ENCODE data around the gene MBNL1. TPM values are rescaled to one million over a fixed set of nuclear protein-coding genes. Genes with fewer than 3 reads are reported as not detected.

The MBNL1 gene
- polyA plus RNA-seq, 3 donors, result 190 to 204 (median 191) TPM

DNA sequence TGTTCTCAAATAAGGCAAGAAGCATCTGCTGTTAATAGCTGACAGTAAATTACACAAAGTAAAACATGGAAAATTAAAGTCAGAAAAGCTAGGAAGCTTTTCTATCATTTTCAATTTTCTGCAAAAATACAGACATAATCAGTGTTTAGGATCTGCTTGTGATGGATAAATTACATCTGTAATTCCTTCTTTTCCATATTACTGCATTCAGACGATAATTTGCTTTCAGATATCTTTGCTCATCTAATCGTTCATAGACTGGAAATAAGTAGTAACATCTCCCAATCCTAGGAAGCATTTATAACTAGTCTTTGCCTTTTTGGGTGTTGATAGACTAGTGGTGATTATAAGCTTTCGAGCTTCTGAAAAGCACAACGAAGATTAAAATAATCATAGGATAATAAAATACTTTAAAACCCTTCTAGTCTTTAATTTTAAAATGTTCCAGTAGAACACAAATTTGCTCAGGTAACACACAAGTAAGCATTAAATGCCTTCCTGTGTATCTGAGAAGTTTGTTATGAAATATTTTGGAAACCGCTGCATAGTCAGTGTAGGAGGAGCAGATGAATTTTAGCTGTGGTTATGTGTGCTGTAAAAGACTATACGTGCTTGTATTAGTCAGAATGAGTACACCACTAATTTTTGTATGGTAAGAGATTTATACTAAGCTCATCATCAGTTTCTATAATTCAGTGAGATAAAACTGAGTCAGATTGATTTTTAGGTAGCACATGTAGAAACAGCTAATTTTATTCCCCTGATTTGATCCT, 41.0 kb downstream of the MBNL1 start:
- intact Hi-C loops (cut with micrococcal nuclease), result no loop called here
- no peaks in the 10 kb centered on the region for H3K27me3 ChIP-seq (ENCODE audit: control insufficient read depth in 2 of 2, insufficient read depth in 2 of 2, low read length in 2 of 2)
- WGBS (ENCODE audit: insufficient coverage), result no CpG with 5 or more reads among the region's 6 CpGs
- Mint-ChIP-seq H3K36me3 (peaks cover 13 to 34% of the 10 kb centered on the region in 2 donors), H3K9me3 (peaks cover 0 to 2% (median 0%) of the 10 kb centered on the region in 7 donors), H3K4me3 (no peak overlapping the region), H3K27me3 (ENCODE audit: low read depth in 3 of 3) (no peaks in the 10 kb centered on the region), H3K27ac (peak overlapping the region in 4 of 7 donors; percentile 43 to 63 (median 56)), H3K4me1 (peaks cover 22% of the 10 kb centered on the region)
- peak overlapping the region in 1 of 2 donors; percentile 69 for H3K27ac ChIP-seq (ENCODE audit: low read depth in 1 of 2, low read length in 2 of 2)
- no peak overlapping the region for H3K9ac ChIP-seq (ENCODE audit: insufficient read depth, low read length, poor library complexity, severe bottlenecking)
- no peaks in the 10 kb centered on the region for H3K9me3 ChIP-seq (replicated peaks in 1 of 2; ENCODE audit: control insufficient read depth in 1 of 2, insufficient read depth in 1 of 2, low read length in 2 of 2)
- DNase-seq, result peak in 1 of 3 donors; percentile 21
- peaks cover 6 to 42% of the 10 kb centered on the region in 2 donors for H3K36me3 ChIP-seq (replicated peaks in 1 of 2; ENCODE audit: control insufficient read depth in 1 of 2, insufficient read depth in 2 of 2, low read length in 2 of 2)
- H4K20me1 ChIP-seq (ENCODE audit: insufficient read depth, low read length), result peaks cover 100% of the 10 kb centered on the region
- H3K4me1 ChIP-seq (ENCODE audit: control insufficient read depth in 1 of 2, insufficient read depth in 2 of 2, low read length in 2 of 2), result no peaks in the 10 kb centered on the region
- TF ChIP-seq, protein P1, sequence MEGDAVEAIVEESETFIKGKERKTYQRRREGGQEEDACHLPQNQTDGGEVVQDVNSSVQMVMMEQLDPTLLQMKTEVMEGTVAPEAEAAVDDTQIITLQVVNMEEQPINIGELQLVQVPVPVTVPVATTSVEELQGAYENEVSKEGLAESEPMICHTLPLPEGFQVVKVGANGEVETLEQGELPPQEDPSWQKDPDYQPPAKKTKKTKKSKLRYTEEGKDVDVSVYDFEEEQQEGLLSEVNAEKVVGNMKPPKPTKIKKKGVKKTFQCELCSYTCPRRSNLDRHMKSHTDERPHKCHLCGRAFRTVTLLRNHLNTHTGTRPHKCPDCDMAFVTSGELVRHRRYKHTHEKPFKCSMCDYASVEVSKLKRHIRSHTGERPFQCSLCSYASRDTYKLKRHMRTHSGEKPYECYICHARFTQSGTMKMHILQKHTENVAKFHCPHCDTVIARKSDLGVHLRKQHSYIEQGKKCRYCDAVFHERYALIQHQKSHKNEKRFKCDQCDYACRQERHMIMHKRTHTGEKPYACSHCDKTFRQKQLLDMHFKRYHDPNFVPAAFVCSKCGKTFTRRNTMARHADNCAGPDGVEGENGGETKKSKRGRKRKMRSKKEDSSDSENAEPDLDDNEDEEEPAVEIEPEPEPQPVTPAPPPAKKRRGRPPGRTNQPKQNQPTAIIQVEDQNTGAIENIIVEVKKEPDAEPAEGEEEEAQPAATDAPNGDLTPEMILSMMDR (IDR thresholded peaks at IDR 0.05), result no peak
- H3K4me3 ChIP-seq (replicated peaks in 1 of 3; ENCODE audit: low read depth in 2 of 3, low read length in 3 of 3), result no peak overlapping the region
- peaks cover 100% of the 10 kb centered on the region for H3K79me2 ChIP-seq (ENCODE audit: insufficient read depth, low read length)
- H3K4me2 ChIP-seq (replicated peaks; ENCODE audit: extremely low read depth, low read length, poor library complexity, severe bottlenecking), result no peak overlapping the region
- no peak overlapping the region for H2AFZ ChIP-seq (ENCODE audit: insufficient read depth, low read depth, low read length, poor library complexity, severe bottlenecking)

DNA sequence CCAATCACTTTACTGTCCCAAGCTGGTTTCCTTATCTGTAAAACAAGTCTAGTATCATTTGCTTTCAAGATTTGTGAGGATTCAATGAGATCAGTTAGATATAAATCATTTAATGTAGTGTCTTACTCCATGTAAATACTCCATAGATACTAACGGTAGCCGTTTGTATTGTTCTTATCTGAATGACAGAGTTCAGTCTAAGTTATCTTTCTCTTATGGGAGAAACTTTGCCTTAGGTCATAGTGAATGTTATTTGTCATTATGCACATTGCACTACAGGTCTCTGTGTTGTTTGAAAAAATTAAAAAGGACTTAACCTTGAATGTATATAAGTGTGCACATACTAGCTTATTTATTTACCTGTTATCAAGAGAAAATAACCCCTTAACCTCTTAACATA, 44.7 kb downstream of the MBNL1 start:
- TF ChIP-seq, protein P1 (IDR thresholded peaks at IDR 0.05), result no peak
- peak overlapping the region in 2 of 7 donors; percentile 6 to 65 for H3K27ac Mint-ChIP-seq
- H3K4me2 ChIP-seq (replicated peaks; ENCODE audit: extremely low read depth, low read length, poor library complexity, severe bottlenecking), result no peak overlapping the region
- H3K36me3 Mint-ChIP-seq, result peaks cover 5 to 34% of the 10 kb centered on the region in 2 donors
- H3K36me3 ChIP-seq (replicated peaks in 1 of 2; ENCODE audit: control insufficient read depth in 1 of 2, insufficient read depth in 2 of 2, low read length in 2 of 2), result peaks cover 0 to 16% of the 10 kb centered on the region in 2 donors
- no peak overlapping the region for H3K9ac ChIP-seq (ENCODE audit: insufficient read depth, low read length, poor library complexity, severe bottlenecking)
- no CpG with 5 or more reads among the region's 2 CpGs for WGBS (ENCODE audit: insufficient coverage)
- H3K9me3 ChIP-seq (replicated peaks in 1 of 2; ENCODE audit: control insufficient read depth in 1 of 2, insufficient read depth in 1 of 2, low read length in 2 of 2), result no peaks in the 10 kb centered on the region
- peaks cover 27% of the 10 kb centered on the region for H3K4me1 Mint-ChIP-seq
- H3K27ac ChIP-seq (ENCODE audit: low read depth in 1 of 2, low read length in 2 of 2), result peak overlapping the region in 1 of 2 donors; percentile 17
- DNase-seq, result no peak
- H3K27me3 Mint-ChIP-seq (ENCODE audit: low read depth in 3 of 3), result no peaks in the 10 kb centered on the region
- peaks cover 8 to 12% of the 10 kb centered on the region in 2 donors for H3K4me1 ChIP-seq (ENCODE audit: control insufficient read depth in 1 of 2, insufficient read depth in 2 of 2, low read length in 2 of 2)
- intact Hi-C loops (cut with micrococcal nuclease), result no loop called here
- H3K9me3 Mint-ChIP-seq, result peaks cover 0 to 2% (median 0%) of the 10 kb centered on the region in 7 donors
- peaks cover 100% of the 10 kb centered on the region for H4K20me1 ChIP-seq (ENCODE audit: insufficient read depth, low read length)
- H3K4me3 Mint-ChIP-seq, result no peak overlapping the region
- no peak overlapping the region for H3K4me3 ChIP-seq (replicated peaks in 1 of 3; ENCODE audit: low read depth in 2 of 3, low read length in 3 of 3)
- no peak overlapping the region for H2AFZ ChIP-seq (ENCODE audit: insufficient read depth, low read depth, low read length, poor library complexity, severe bottlenecking)
- H3K79me2 ChIP-seq (ENCODE audit: insufficient read depth, low read length), result peaks cover 100% of the 10 kb centered on the region
- no peaks in the 10 kb centered on the region for H3K27me3 ChIP-seq (ENCODE audit: control insufficient read depth in 2 of 2, insufficient read depth in 2 of 2, low read length in 2 of 2)
